SK-N-SH treated with all-trans-retinoic acid at 6 μM for 48 hours (cell line): ENCODE data around the gene ANKRD44.

Source experiments
- ATAC-seq: fragments of 200-7000 bp; cut with Tn5 transposase; 3 replicates; pipeline ENCODE4 v1.9.1; 2020; ENCODE audit warnings: mild to moderate bottlenecking, moderate library complexity
- ARNTL ChIP-seq: fragments of 450-650 bp; formaldehyde crosslinking; IDR thresholded peaks from 2 replicates; pipeline ENCODE4 v1.5.0; 2020; ENCODE audit warnings: low read depth, mild to moderate bottlenecking, moderate library complexity, borderline replicate concordance
- CREB5 ChIP-seq: fragments of 250-450 bp; sonication (Bioruptor Pico); IDR thresholded peaks from 2 replicates; pipeline ENCODE4 v1.5.1; 2020; ENCODE audit warnings: low read depth, mild to moderate bottlenecking, moderate library complexity
- CSDC2 ChIP-seq: fragments of 250-450 bp; sonication (Bioruptor Pico); IDR thresholded peaks from 2 replicates; pipeline ENCODE4 v1.5.0; 2020; ENCODE audit warnings: mild to moderate bottlenecking, moderate library complexity
- CSRNP3 ChIP-seq: fragments of 250-450 bp; sonication (Bioruptor Pico); IDR thresholded peaks from 2 replicates; pipeline ENCODE4 v1.5.1; 2021; ENCODE audit warnings: mild to moderate bottlenecking, moderate library complexity
- ESRRG ChIP-seq: fragments of 250-450 bp; sonication (Bioruptor Pico); IDR thresholded peaks from 2 replicates; pipeline ENCODE4 v1.6.1; 2021; ENCODE audit warnings: mild to moderate bottlenecking
- GLIS3 ChIP-seq: fragments of 250-450 bp; sonication (Bioruptor Pico); IDR thresholded peaks from 2 replicates; pipeline ENCODE4 v1.5.0; 2020; ENCODE audit warnings: mild to moderate bottlenecking, moderate library complexity
- ISL1 ChIP-seq: fragments of 250-450 bp; sonication (Bioruptor Pico); IDR thresholded peaks from 2 replicates; pipeline ENCODE4 v2.1.2; 2022; ENCODE audit warnings: mild to moderate bottlenecking, moderate library complexity
- OSR1 ChIP-seq: fragments of 250-450 bp; sonication (Bioruptor Pico); IDR thresholded peaks from 2 replicates; pipeline ENCODE4 v1.8.0; 2022; ENCODE audit warnings: moderate library complexity, mild to moderate bottlenecking, inconsistent platforms
- PATZ1 ChIP-seq: fragments of 250-450 bp; sonication (Bioruptor Pico); IDR thresholded peaks from 2 replicates; pipeline ENCODE4 v1.8.0; 2020; ENCODE audit warnings: mild to moderate bottlenecking, moderate library complexity, borderline replicate concordance
- POU6F1 ChIP-seq: fragments of 250-450 bp; sonication (Bioruptor Pico); IDR thresholded peaks from 2 replicates; pipeline ENCODE4 v1.8.0; 2021; ENCODE audit warnings: low read depth, mild to moderate bottlenecking, moderate library complexity, borderline replicate concordance
- PPARA ChIP-seq: fragments of 250-450 bp; sonication (Bioruptor Pico); IDR thresholded peaks from 2 replicates; pipeline ENCODE4 v1.5.0; 2020; ENCODE audit warnings: mild to moderate bottlenecking, borderline replicate concordance
- RARB ChIP-seq: fragments of 250-450 bp; sonication (Bioruptor Pico); IDR thresholded peaks from 2 replicates; pipeline ENCODE4 v1.8.0; 2021; ENCODE audit warnings: mild to moderate bottlenecking, moderate library complexity
- SNAI2 ChIP-seq: fragments of 250-450 bp; sonication (Bioruptor Pico); IDR thresholded peaks from 2 replicates; pipeline ENCODE4 v1.5.0; 2020; ENCODE audit warnings: mild to moderate bottlenecking, moderate library complexity
- TCF4 ChIP-seq: fragments of 250-450 bp; sonication (Bioruptor Pico); IDR thresholded peaks from 2 replicates; pipeline ENCODE4 v1.8.0; 2021; ENCODE audit warnings: mild to moderate bottlenecking, moderate library complexity, borderline replicate concordance
- TOX ChIP-seq: fragments of 250-450 bp; sonication (Bioruptor Pico); IDR thresholded peaks from 2 replicates; pipeline ENCODE4 v1.8.0; 2021; ENCODE audit warnings: mild to moderate bottlenecking, moderate library complexity, borderline replicate concordance
- TSHZ2 ChIP-seq: fragments of 250-450 bp; sonication (Bioruptor Pico); IDR thresholded peaks from 2 replicates; pipeline ENCODE4 v1.5.0; 2020; ENCODE audit warnings: mild to moderate bottlenecking, moderate library complexity
- ZC3H10 ChIP-seq: fragments of 250-450 bp; sonication (Bioruptor Pico); IDR thresholded peaks from 2 replicates; pipeline ENCODE4 v1.5.1; 2021; ENCODE audit warnings: mild to moderate bottlenecking, moderate library complexity
- ZFP3 ChIP-seq: fragments of 250-450 bp; sonication (Bioruptor Pico); IDR thresholded peaks from 2 replicates; pipeline ENCODE4 v1.5.0; 2020; ENCODE audit warnings: mild to moderate bottlenecking, moderate library complexity
- ZFP30 ChIP-seq: fragments of 450-650 bp; formaldehyde crosslinking; IDR thresholded peaks from 2 replicates; pipeline ENCODE4 v1.5.0; 2022; ENCODE audit warnings: mild to moderate bottlenecking, moderate library complexity
- ZNF565 ChIP-seq: fragments of 450-650 bp; formaldehyde crosslinking; conservative IDR thresholded peaks from 2 replicates; pipeline ENCODE4 v1.5.0; 2020; ENCODE audit warnings: low read depth, mild to moderate bottlenecking, moderate library complexity
- ZNF70 ChIP-seq: fragments of 450-650 bp; formaldehyde crosslinking; IDR thresholded peaks from 2 replicates; pipeline ENCODE4 v1.5.0; 2020; ENCODE audit warnings: mild to moderate bottlenecking, moderate library complexity
- ZNF8 ChIP-seq: fragments of 450-650 bp; formaldehyde crosslinking; IDR thresholded peaks from 2 replicates; pipeline ENCODE4 v1.5.0; 2020; ENCODE audit warnings: mild to moderate bottlenecking, moderate library complexity

The ANKRD44 gene

GRCh38 chr2:196971574-196972279 is 338.9 kb downstream of the ANKRD44 start:
- TF ChIP-seq TCF4 (CRISPR knock-in tag) (no peak), CSDC2 (no peak), ARNTL (no peak), SNAI2 (CRISPR knock-in tag) (no peak), ZNF8 (CRISPR knock-in tag) (no peak), GLIS3 (no peak), PATZ1 (CRISPR knock-in tag) (no peak), RARB (CRISPR knock-in tag) (no peak)
- ATAC-seq: no peak

- no peak for TF ChIP-seq GLIS3
- no peak for TF ChIP-seq RARB (CRISPR knock-in tag)
- no peak for TF ChIP-seq OSR1 (CRISPR knock-in tag)
- no peak for TF ChIP-seq SNAI2 (CRISPR knock-in tag)
- TF ChIP-seq ARNTL: no peak
- no peak for TF ChIP-seq ZFP30
- no peak for TF ChIP-seq CSDC2
- no peak for TF ChIP-seq PPARA
- no peak for TF ChIP-seq TCF4 (CRISPR knock-in tag)
- no peak for TF ChIP-seq POU6F1 (CRISPR knock-in tag)
- TF ChIP-seq CREB5 (CRISPR knock-in tag): no peak
- no peak for TF ChIP-seq ESRRG (CRISPR knock-in tag)
- no peak for TF ChIP-seq PATZ1 (CRISPR knock-in tag)
- ATAC-seq: no peak
Measured at GRCh38 chr2:196970099-196970498, 340.5 kb downstream of the ANKRD44 start.

- TF ChIP-seq POU6F1 (CRISPR knock-in tag): no peak
- no peak for TF ChIP-seq ZFP30
- TF ChIP-seq OSR1 (CRISPR knock-in tag): no peak
- no peak for TF ChIP-seq ISL1 (CRISPR knock-in tag)
- no peak for TF ChIP-seq ZNF565 (CRISPR knock-in tag)
- TF ChIP-seq SNAI2 (CRISPR knock-in tag): no peak
- no peak for TF ChIP-seq GLIS3
- TF ChIP-seq PPARA: no peak
- TF ChIP-seq ZNF70 (CRISPR knock-in tag): no peak
- TF ChIP-seq CSRNP3: no peak
- TF ChIP-seq ZFP3 (CRISPR knock-in tag): no peak
- TF ChIP-seq TSHZ2 (CRISPR knock-in tag): no peak
- no peak for TF ChIP-seq ESRRG (CRISPR knock-in tag)
- TF ChIP-seq ZC3H10 (CRISPR knock-in tag): no peak
- no peak for TF ChIP-seq TOX (CRISPR knock-in tag)
- no peak for TF ChIP-seq ZNF8 (CRISPR knock-in tag)
- no peak for TF ChIP-seq RARB (CRISPR knock-in tag)
- TF ChIP-seq PATZ1 (CRISPR knock-in tag): no peak
- ATAC-seq: no peak
Measured at GRCh38 chr2:196968516-196968915, 342.1 kb downstream of the ANKRD44 start.
